Measurements from ENCODE around the gene ANKHD1. TPM values are rescaled to one million over a fixed set of nuclear protein-coding genes. Genes with fewer than 3 reads are reported as not detected.

ANKHD1 gene
- total and polyA plus RNA-seq, 12 donors = 58.2 to 141 (median 99.2) TPM

- Histone ChIP-seq H3K4me1 (replicated peaks in 1 of 2) (peaks cover 4 to 12% of the 10 kb centered on the region in 2 donors), H3K27ac (no peak overlapping the region), H3K4me3 (no peak overlapping the region), H3K9me3 (replicated peaks in 1 of 3) (no peaks in the 10 kb centered on the region), H3K36me3 (replicated peaks in 1 of 2) (no peaks in the 10 kb centered on the region), H3K27me3 (no peaks in the 10 kb centered on the region)
- DNase-seq = no peak
- WGBS, 4 donors = 74 to 88% (median 82%) methylated on average over 2 to 7 of the region's 7 CpGs
- intact Hi-C loops (cut with DNase I) = loop anchor here in 1 of 2 donors (10.0 kb wide), 3 partner anchors 284 to 684 kb away; partner anchors contain the start of genes IK and NDUFA2
- TF ChIP-seq POLR2A (IDR thresholded peaks at IDR 0.05) (no peak), CTCF (IDR thresholded peaks at IDR 0.05) (no peak)
Measured at GRCh38 chr5:140360681-140361479, 40.8 kb upstream of the ANKHD1 start.

GRCh38 chr5:140361901-140362300, 39.7 kb upstream of the ANKHD1 start:
- no peak overlapping the region for H3K4me3 ChIP-seq
- DNase-seq = no peak
- WGBS, 4 donors = 89 to 95% (median 93%) methylated on average over 2 of the region's 2 CpGs
- intact Hi-C loops (cut with DNase I) = loop anchor here in 1 of 2 donors (10.0 kb wide), 3 partner anchors 283 to 683 kb away; partner anchors contain the start of genes IK and NDUFA2
- peaks cover 4 to 12% of the 10 kb centered on the region in 2 donors for H3K4me1 ChIP-seq (replicated peaks in 1 of 2)
- no peaks in the 10 kb centered on the region for H3K27me3 ChIP-seq
- no peak for TF ChIP-seq POLR2A (IDR thresholded peaks at IDR 0.05)
- no peak for TF ChIP-seq CTCF (IDR thresholded peaks at IDR 0.05)
- no peaks in the 10 kb centered on the region for H3K36me3 ChIP-seq (replicated peaks in 1 of 2)
- no peaks in the 10 kb centered on the region for H3K9me3 ChIP-seq (replicated peaks in 1 of 3)
- H3K27ac ChIP-seq = no peak overlapping the region

- H3K27ac ChIP-seq = no peak overlapping the region
- H3K4me1 ChIP-seq (replicated peaks in 1 of 2) = peaks cover 2 to 11% of the 10 kb centered on the region in 2 donors
- TF ChIP-seq CTCF (IDR thresholded peaks at IDR 0.05) = no peak
- no peak for TF ChIP-seq POLR2A (IDR thresholded peaks at IDR 0.05)
- intact Hi-C loops (cut with DNase I) = loop anchor here in 1 of 2 donors (10.0 kb wide), 3 partner anchors 282 to 682 kb away; partner anchors contain the start of genes IK and NDUFA2
- DNase-seq = no peak
- no peaks in the 10 kb centered on the region for H3K27me3 ChIP-seq
- no peak overlapping the region for H3K4me3 ChIP-seq
- H3K9me3 ChIP-seq (replicated peaks in 1 of 3) = no peaks in the 10 kb centered on the region
- 80 to 92% (median 82%) methylated on average over 5 to 8 of the region's 8 CpGs for WGBS, 4 donors
- H3K36me3 ChIP-seq (replicated peaks in 1 of 2) = no peaks in the 10 kb centered on the region
Measured at GRCh38 chr5:140362311-140362710, 39.3 kb upstream of the ANKHD1 start.

- Histone ChIP-seq H3K27me3 (no peaks in the 10 kb centered on the region), H3K4me1 (replicated peaks in 1 of 2) (peaks cover 0 to 5% of the 10 kb centered on the region in 2 donors), H3K36me3 (replicated peaks in 1 of 2) (no peaks in the 10 kb centered on the region), H3K9me3 (replicated peaks in 1 of 3) (no peaks in the 10 kb centered on the region), H3K27ac (no peak overlapping the region), H3K4me3 (peak overlapping the region in 1 of 4 donors; percentile 36)
- no peak for TF ChIP-seq POLR2A (IDR thresholded peaks at IDR 0.05)
- peak; percentile 73 to 93 (median 88) for TF ChIP-seq CTCF (IDR thresholded peaks at IDR 0.05)
- 9 to 34% (median 10%) methylated on average over 10 to 29 of the region's 29 CpGs for WGBS, 4 donors
- intact Hi-C loops (cut with DNase I) = loop anchor here in 1 of 2 donors (10.0 kb wide), 3 partner anchors 282 to 682 kb away; partner anchors contain the start of genes IK and NDUFA2
- DNase-seq = peak; percentile 77 to 91 (median 82)
Measured at GRCh38 chr5:140362875-140363630, 38.6 kb upstream of the ANKHD1 start.
